Lung (tissue), 16 donors: ENCODE results near the gene RHD. TPM values are rescaled to one million over a fixed set of nuclear protein-coding genes. Genes with fewer than 3 reads are reported as not detected.
"Not testable (repeated sequence)": the region's sequence is repeated elsewhere in the genome, so short reads cannot be mapped to it uniquely, and the experiment has no call there.

Experiments used
- ATAC-seq: fragments of 200-7000 bp; cut with Tn5 transposase; one replicate; pipeline ENCODE4 v1.9.1; 2020; ENCODE audit warnings: moderate number of reproducible peaks; ENCODE audit not compliant: insufficient read depth, low FRiP score
- DNase-seq, 3 donors: peaks; one replicate each; pipeline ENCODE4 v3.0.0-alpha.2; 2013 to 2017
- H3K27ac ChIP-seq, 2 donors: one replicate each; pipeline ENCODE4 v1.5.1; 2013; ENCODE audit warnings: mild to moderate bottlenecking in 2 of 2, moderate library complexity in 2 of 2, control low read depth in 1 of 2, inconsistent platforms in 1 of 2, low read depth in 1 of 2, low read length in 1 of 2
- H3K27me3 ChIP-seq, 3 donors: one replicate each; pipeline ENCODE4 v1.5.1; 2013; ENCODE audit warnings: low read length in 2 of 3; ENCODE audit not compliant: control insufficient read depth in 3 of 3, insufficient read depth in 3 of 3
- H3K36me3 ChIP-seq, 4 donors: one replicate each; pipeline ENCODE4 v1.5.1; 2013; ENCODE audit warnings: low read length in 4 of 4, mild to moderate bottlenecking in 1 of 4, moderate library complexity in 1 of 4; ENCODE audit not compliant: control insufficient read depth in 4 of 4, insufficient read depth in 4 of 4
- H3K4me1 ChIP-seq, 5 donors: one replicate each; pipeline ENCODE4 v1.5.1; 2013; ENCODE audit warnings: low read length in 5 of 5, mild to moderate bottlenecking in 2 of 5, moderate library complexity in 1 of 5; ENCODE audit not compliant: control insufficient read depth in 5 of 5, insufficient read depth in 5 of 5
- H3K4me3 ChIP-seq: one replicate; pipeline ENCODE4 v1.5.1; 2013; ENCODE audit warnings: mild to moderate bottlenecking, control low read depth, moderate library complexity
- H3K9ac ChIP-seq, 2 donors: one replicate each; pipeline ENCODE4 v1.5.1; 2013; ENCODE audit warnings: low read length in 2 of 2, control low read depth in 1 of 2; ENCODE audit not compliant: insufficient read depth in 1 of 2
- H3K9me3 ChIP-seq, 4 donors: one replicate each; pipeline ENCODE4 v1.5.1; 2013; ENCODE audit warnings: low read length in 3 of 4, mild to moderate bottlenecking in 1 of 4, moderate library complexity in 1 of 4; ENCODE audit not compliant: control insufficient read depth in 4 of 4, insufficient read depth in 3 of 4
- CTCF ChIP-seq: IDR thresholded peaks from 2 replicates; pipeline ENCODE4 v1.5.1; 2012; ENCODE audit warnings: mild to moderate bottlenecking; ENCODE audit errors: control extremely low read depth, extremely low read depth
- WGBS, 2 donors: extraction: QIAGEN DNeasy Blood & Tissue Kit; methylation state at CpG; one replicate each; pipeline ENCODE4 v1.1.7; 2013; 5-methylcytosine and 5-hydroxymethylcytosine counted together
- long read RNA-seq, 5 donors: transcript quantifications; one replicate each; lab custom pipeline, GENCODE V29; 2026
- polyA plus RNA-seq, 2 donors: library from polyadenylated mRNA; stranded (reverse); fragments of 200-250 nt; gene quantifications; one replicate each; pipeline ENCODE4 v1.2.1, GENCODE V29; 2013
- total RNA-seq, 2 donors: library from RNA; depleted of rRNA in 1 of 2; stranded (reverse); fragments of >200 nt in 1 of 2; gene quantifications; one replicate each; pipeline ENCODE4 v1.2.1, GENCODE V29; 2014 to 2021
- donor health status: control.
- donor health status: control.
- donor health status: Bipolar disorder and iron deficiency.
- donor health status: healthy.
- donor health status: DM: yes; HTN: yes; CAD: no.

Gene RHD
- total RNA-seq (1 to 10 TPM in 1 of 2 donors, not detected in 1; 2.2 TPM), polyA plus RNA-seq (under 1 TPM; 0.12 to 0.27 TPM)
- long read RNA-seq, donor 1, partial matches to known transcripts = 5 of 5 reads
- long read RNA-seq, donor 1, other reads (novel, unspliced or antisense) = 0 of 5 reads
- long read RNA-seq, donor 2 = 0 reads
- long read RNA-seq, donor 3 = 0 reads
- long read RNA-seq, donor 4, partial matches to known transcripts = 0 of 1 reads
- long read RNA-seq, donor 4, other reads (novel, unspliced or antisense) = 0 of 1 reads
- long read RNA-seq, donor 5 = 0 reads

GRCh38 chr1:25272238-25272637, at the start of gene RHD:
RHD (plus strand) TSS chr1:25272509; CDS start chr1:25272548, 39 bp downstream.
- not testable (repeated sequence) for H3K9ac ChIP-seq, DNase-seq, H3K27me3 ChIP-seq, H3K4me3 ChIP-seq, ATAC-seq, H3K36me3 ChIP-seq, H3K27ac ChIP-seq, H3K4me1 ChIP-seq, H3K9me3 ChIP-seq
- 78 to 79% methylated on average over 6 to 8 of the region's 8 CpGs for WGBS, 2 donors

- Histone ChIP-seq H3K4me1 (no peaks in the 10 kb centered on the region), H3K4me3 (no peak overlapping the region), H3K9me3 (no peaks in the 10 kb centered on the region), H3K36me3 (peaks cover 10 to 32% (median 23%) of the 10 kb centered on the region in 4 donors), H3K27me3 (no peaks in the 10 kb centered on the region), H3K9ac (no peak overlapping the region), H3K27ac (no peak overlapping the region)
- no peak for TF ChIP-seq CTCF
- ATAC-seq (no peak), DNase-seq (no peak)
- WGBS, 2 donors = 94 to 95% methylated on average over 4 of the region's 4 CpGs
Measured at GRCh38 chr1:25222606-25223005, 49.7 kb upstream of the RHD start.

GRCh38 chr1:25223471-25223870, 48.8 kb upstream of the RHD start:
- H3K4me1 ChIP-seq = no peaks in the 10 kb centered on the region
- no peak overlapping the region for H3K9ac ChIP-seq
- H3K27me3 ChIP-seq = no peaks in the 10 kb centered on the region
- DNase-seq (no peak), ATAC-seq (no peak)
- H3K36me3 ChIP-seq = peaks cover 10 to 32% (median 26%) of the 10 kb centered on the region in 4 donors
- H3K27ac ChIP-seq = no peak overlapping the region
- WGBS, 2 donors = 87 to 99% methylated on average over 3 of the region's 3 CpGs
- no peaks in the 10 kb centered on the region for H3K9me3 ChIP-seq
- TF ChIP-seq CTCF = no peak
- H3K4me3 ChIP-seq = no peak overlapping the region

- Histone ChIP-seq H3K4me3 (peak within 1 kb of the TSS; percentile 68), H3K9ac (peak within 1 kb of the TSS; percentile 86 to 95), H3K4me1 (peaks cover 0 to 15% (median 11%) of the 10 kb centered on the region in 5 donors), H3K36me3 (peaks cover 10 to 23% (median 12%) of the 10 kb centered on the region in 4 donors), H3K9me3 (no peaks in the 10 kb centered on the region), H3K27me3 (no peaks in the 10 kb centered on the region), H3K27ac (peak within 1 kb of the TSS; percentile 88 to 95)
- peak; percentile 89 for ATAC-seq
- TF ChIP-seq CTCF = no peak
- WGBS, 2 donors = 0 to 1% methylated on average over 53 to 54 of the region's 54 CpGs
- peak; percentile 96 to 98 (median 97) for DNase-seq
Measured at GRCh38 chr1:25232027-25232865, 40.1 kb upstream of the RHD start, which contains the start of gene SYF2. SYF2 (minus strand) TSS chr1:25232502; CDS start chr1:25232467, 35 bp downstream.
